Tibial nerve (tissue), 3 donors: ENCODE results near the gene ISG20.

ENCODE experiments used
- POLR2A ChIP-seq, 2 donors: fragments of 450-650 bp; IDR thresholded peaks; one replicate each; pipeline ENCODE4 v1.6.1; 2017; ENCODE audit warnings: antibody characterized with exemption in 2 of 2, mild to moderate bottlenecking in 2 of 2, moderate library complexity in 2 of 2
- TF ChIP-seq, protein P1 (sequence below), 5 experiments: fragments of 200-600 bp in 3 of 5; fragments of 450-650 bp in 2 of 5; sonication (generic) in 3 of 5; IDR thresholded peaks; one replicate each; pipeline ENCODE4 v1.5.1; 2016 to 2019; ENCODE audit warnings: antibody characterized with exemption in 5 of 5, mild to moderate bottlenecking in 3 of 5, moderate library complexity in 2 of 5

DNA sequence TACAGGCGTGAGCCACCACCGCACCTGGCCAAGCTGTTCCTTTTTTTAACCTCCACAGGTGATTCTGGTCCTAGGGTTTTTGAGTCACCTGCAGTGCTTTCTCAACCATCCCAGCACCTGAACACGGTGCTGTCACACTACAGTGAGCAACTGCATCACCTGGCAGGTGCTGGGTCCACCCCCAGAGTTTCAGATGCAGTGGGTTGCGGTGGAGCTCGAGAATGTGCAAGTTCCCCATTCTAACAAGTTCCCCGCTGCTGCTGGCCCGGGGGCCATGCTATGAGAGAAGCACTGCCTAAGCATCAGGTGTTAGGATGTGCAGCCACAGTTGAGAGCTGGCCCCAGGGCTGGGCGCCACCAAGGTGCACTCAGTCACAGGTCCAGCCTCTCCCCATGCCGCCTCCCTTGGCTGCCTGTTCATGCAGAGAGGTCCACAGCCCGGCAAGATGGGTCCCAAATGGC, 18.0 kb downstream of the ISG20 start:
- TF ChIP-seq, protein P1, sequence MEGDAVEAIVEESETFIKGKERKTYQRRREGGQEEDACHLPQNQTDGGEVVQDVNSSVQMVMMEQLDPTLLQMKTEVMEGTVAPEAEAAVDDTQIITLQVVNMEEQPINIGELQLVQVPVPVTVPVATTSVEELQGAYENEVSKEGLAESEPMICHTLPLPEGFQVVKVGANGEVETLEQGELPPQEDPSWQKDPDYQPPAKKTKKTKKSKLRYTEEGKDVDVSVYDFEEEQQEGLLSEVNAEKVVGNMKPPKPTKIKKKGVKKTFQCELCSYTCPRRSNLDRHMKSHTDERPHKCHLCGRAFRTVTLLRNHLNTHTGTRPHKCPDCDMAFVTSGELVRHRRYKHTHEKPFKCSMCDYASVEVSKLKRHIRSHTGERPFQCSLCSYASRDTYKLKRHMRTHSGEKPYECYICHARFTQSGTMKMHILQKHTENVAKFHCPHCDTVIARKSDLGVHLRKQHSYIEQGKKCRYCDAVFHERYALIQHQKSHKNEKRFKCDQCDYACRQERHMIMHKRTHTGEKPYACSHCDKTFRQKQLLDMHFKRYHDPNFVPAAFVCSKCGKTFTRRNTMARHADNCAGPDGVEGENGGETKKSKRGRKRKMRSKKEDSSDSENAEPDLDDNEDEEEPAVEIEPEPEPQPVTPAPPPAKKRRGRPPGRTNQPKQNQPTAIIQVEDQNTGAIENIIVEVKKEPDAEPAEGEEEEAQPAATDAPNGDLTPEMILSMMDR (IDR thresholded peaks at IDR 0.05), result no peak
- TF ChIP-seq POLR2A (IDR thresholded peaks at IDR 0.05), result no peak
